GM19035 (cell line): ENCODE data around the gene COL4A2.
"Not testable (repeated sequence)": the region's sequence is repeated elsewhere in the genome, so short reads cannot be mapped to it uniquely, and the experiment has no call there.

ENCODE experiments used
- ATAC-seq: cut with Tn5 transposase; IDR thresholded peaks from one replicate; pipeline ENCODE4 v1.9.1; 2021; ENCODE audit not compliant: unreplicated experiment

Gene COL4A2

DNA sequence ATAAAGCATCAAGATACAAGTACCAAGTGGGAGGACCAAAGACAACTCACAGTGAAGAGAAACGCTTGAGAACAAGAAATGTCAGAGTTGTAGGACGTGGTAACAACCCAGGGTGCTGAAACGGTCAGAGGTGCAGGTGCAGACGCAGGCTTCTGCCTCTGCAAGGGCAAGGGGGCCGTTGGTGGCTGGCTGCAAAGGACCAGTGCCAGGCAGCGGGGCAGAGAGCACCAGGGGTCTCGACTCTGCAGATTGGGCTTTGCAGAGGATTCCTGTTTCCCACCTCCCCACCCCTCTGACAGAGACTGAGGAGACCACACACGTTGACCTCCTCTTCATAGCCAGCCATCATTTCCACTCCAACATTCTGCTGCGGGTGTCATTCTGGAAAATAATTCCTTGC is 216.1 kb downstream of the COL4A2 start:
- ATAC-seq, result no peak

DNA sequence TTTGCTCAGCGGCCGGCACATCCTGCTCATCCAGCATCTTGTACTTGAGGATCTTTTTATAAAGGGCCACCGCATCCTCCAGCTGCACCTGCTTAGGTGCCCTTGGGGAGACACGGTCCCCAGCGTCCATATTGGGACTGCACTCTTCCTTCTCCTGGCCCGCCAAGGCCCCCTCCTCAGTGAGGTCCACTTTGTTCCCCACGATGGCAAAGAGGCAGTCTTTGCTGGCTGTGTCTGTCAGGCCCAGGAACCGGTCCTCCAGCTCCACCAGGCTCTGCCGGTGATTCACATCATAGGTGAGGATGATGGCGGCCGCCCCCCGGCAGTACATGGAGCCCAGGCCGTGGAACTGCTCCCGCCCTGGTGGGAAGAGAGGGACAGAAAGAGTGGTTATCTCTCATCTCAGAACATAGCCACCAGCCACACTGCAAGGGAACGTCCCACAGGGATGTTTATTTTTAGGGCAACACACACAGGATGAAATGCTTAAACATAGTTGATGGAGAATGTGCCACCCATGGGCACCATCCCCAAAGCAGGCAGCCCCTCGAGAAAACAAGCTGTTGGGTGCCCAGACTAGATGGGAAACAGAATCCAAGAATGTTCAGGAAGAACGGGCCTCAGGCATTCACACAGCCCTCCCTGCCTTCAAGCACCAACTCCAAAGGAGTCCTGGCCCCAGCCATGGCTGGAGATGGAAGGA is 216.9 kb downstream of the COL4A2 start:
- ATAC-seq, result no peak

DNA sequence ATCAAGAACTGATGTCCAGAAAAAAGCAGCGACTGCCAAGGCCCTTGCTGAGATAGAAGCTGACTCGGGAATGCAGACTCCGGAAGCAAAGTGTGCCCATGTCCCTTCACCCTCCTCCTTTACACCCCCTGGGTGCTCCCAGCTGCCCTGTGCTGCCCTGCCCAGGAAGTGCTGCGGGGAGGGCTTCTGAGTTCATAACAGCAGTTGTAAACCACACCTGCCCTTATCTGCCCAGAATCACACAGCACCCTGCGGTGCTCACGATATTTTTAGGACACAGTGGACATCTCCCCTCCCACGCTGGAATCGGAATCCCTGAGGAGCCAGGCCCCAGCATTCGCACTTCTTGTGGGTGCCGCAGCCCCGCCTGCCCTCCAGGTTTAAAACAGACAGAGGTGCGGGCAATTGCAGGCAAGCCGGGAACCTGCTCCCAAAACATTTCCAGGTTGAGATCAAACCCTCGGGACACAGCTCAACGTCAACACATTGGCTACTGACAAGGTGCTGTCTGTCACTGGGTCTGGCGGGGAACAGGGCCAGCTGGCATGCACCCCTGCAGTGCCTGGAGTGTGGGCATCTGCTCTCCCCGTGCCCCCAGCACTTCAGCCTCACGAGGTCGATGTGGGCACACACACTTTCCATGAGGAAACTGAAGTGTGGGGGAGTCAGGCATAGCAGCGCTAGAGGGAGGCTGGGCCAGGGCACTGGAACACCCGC is 217.6 kb downstream of the COL4A2 start:
- ATAC-seq, result no peak

DNA sequence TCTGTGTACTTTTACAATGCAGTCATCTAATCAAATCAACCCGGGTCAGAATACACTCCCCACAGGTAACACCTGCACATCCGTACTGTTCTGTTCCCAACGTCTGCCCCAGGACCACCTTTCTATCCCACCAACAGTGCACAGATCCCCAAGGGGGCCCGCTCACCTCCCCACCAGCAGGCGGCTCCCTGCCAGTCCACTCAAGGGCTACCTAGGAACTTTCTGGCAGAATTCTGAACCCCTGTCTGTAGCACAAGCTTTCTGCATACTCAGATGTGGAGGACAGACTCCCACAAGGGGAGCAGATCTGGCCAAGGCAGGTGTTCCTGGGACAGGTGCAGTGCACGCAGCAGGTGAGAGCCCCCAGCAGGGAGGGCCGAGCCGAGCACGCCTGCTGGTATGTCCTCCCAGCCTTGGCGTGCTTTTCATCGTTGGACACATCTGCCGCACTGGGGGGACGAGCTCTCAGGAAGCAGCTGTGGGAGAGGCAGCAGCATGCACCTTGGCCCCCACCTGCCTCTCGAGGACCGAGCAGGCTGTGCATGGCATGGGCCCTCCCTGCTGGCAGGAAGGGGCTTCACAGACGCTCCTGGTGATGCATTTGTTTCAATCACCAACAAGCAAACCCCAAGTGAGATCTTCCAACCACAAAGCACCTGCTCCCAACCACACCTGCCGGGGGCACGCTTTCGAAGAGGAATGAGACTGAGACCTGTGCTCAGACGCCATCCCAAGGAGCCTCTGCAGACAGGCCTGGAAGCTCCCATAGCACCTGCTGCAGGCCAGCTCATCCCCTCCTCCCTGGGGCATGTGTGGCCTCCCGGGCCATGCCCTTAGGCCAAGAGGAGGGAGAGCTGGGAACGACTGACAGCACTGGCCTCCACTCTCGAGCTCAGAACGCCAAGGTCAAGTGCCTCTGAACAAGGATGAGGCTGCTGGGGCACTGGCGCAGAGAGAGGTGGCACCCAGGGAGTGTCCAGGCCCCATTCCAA is 218.5 kb downstream of the COL4A2 start:
- peak; percentile 52 for ATAC-seq

DNA sequence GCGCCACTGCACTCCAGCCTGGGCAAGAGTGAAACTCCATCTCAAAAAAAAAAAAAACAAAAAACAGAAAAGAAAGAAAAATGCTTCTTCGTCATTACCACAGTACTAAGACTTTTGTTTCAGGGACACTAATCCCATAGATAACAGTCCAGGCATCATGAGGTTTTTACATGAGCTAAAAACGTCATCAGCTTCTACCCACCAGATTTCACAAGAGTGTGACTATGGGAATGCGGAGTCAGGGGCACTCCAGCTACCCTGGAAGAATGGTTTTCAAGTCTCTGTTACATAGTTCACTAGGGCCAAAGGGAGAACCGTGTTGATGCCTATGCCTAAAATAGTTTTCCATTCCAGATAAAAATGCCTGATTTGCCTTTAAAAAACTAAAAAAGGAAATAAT is 221.3 kb downstream of the COL4A2 start:
- ATAC-seq, result no peak

DNA sequence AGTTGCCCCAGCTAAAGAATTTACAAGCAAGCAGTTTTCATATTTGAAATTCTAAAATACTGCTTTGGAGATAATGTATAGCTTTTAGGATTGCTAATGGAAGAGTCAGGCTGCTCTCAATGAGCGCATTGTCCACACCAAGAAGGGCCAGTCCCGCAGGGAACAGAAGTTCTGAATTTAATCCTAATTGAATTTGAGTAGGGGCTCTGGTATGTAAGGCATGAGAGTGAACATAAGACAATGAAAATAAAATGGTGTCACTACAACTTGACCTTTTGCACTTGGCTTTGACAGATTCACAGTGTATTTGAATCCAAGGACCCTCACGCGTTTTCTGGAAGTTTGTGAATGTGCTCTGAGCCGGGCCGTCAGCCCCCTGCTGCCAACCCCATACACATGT is 221.8 kb downstream of the COL4A2 start:
- ATAC-seq, result no peak

DNA sequence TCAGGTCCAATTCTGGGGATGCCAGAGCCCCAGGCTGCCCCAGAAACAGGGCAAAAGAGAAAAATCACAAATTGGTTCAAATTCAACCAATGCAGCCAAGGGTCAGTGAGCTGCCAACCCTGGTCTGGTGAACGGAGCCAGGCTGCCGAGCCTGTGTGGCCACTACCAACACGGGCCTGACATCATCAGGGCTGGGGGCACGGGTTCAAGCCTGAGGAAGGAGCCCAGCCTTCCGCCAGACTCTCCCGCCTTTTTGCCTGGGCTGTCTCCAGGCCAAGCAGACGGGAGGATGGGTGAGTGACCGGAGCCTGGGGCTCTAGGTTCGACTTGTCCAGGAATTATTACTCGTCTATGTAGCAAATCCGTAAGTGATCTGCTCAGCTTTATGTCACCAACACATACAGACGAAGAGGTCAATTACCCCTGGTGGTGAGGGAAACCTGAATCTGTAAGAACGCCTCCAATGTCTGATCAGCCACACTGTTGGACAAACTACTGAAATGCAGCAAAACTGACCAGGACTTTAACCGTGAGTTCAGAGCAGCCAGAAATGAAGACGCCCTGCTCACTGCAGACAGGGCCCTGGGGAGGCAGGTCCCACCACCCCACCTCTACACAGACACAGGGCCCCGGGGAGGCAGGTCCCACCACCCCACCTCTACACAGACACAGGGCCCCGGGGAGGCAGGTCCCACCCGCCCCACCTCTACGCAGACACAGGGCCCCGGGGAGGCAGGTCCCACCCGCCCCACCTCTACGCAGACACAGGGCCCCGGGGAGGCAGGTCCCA is 222.6 kb downstream of the COL4A2 start:
- no peak for ATAC-seq

DNA sequence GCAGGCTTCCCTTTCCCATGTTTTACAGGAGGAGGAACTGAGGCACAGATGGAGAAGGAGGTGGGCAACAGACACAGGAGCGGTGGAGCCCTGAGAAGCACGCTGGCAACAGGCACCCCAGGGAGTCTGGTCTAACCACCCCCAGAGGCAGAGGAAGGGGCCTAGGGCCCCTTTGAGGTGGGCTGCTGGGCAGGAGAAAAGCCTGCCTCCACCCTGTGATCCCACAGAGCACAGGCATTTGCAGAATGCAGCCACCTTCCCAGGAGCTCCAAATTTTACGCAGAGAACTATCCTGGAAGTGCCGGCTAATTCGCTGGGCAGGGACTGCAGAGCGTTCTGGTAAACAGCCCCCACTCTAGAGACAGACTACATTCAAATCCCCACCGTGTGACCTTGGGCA is 224.0 kb downstream of the COL4A2 start:
- ATAC-seq, result no peak

DNA sequence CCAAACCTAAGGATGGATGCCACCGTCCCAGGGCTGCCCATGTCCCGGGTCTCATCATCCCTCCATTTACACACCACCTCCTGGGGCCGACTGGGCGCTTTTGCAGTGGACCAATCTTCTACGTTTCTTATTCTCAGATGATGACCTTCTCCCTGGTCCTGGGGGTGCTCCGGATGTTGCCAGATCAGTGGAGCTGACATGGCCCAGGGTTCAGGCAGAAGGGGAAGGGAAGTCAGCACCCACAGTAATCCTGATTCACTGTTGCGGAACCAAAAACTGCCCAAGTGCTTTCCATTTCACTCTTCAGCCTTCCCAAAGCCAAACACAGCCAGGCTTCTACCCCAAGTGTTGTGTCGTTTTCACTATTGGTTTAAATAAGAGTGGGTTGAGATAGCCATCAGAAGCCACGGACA is 224.6 kb downstream of the COL4A2 start:
- no peak for ATAC-seq

DNA sequence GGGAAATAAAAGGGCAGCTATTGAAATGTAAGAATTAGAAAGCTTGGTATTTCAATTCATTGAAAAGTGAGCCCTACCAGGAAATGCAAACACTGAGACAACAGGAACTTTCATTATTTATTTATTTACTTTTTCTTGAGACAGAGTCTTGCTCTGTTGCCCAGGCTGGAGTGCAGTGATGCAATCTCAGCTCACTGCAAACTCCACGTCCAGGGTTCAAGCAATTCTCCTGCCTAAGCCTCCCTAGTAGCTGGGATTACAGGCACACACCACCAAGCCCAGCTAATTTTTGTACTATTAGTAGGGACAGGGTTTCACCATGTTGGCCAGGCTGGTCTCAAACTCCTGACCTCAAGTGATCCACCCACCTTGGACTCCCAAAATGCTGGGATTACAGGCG is 225.2 kb downstream of the COL4A2 start:
- ATAC-seq, result not testable (repeated sequence)

DNA sequence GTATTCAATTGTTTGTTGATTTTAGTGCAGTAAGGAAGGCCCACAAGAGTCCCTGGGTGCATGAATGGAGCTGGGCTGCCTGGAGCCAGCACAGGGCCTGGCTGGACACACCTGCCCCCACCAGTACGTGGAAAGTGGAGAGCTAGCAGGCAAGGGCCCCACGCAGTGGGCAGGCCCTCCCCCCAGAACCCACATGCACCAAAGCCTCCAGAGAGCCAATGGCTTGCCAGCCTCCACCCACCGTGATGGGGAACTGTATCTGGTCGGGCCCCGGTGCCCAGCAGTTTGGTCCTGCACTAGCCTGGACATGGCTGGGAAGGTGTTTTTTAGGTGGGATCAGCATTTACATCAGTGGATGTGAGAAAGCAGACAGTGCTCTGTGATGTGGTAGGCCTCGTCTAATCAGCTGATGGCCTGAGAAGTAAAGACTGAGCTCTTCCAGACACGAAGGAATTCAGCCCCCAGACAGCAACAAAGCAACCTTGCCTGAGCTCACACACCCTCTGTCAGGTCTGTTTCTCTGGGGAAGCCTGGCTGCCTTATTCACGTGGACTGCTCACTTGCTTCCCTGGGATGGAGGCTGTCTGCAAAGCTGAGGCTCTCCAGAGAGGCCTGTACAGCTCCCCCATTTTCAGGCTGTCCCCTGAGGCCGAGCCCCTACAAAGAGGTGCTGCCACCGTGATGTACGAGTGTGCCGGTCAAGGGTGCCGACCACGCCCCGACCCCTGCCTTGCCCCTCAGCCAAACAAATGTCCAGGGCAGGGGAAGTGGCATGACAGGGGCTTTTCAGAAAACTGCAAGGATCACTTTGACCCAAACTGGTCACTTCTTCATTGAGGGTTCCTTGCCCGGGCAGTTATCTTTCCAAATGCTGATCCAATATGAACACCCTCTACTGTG is 226.9 kb downstream of the COL4A2 start:
- ATAC-seq, result no peak

DNA sequence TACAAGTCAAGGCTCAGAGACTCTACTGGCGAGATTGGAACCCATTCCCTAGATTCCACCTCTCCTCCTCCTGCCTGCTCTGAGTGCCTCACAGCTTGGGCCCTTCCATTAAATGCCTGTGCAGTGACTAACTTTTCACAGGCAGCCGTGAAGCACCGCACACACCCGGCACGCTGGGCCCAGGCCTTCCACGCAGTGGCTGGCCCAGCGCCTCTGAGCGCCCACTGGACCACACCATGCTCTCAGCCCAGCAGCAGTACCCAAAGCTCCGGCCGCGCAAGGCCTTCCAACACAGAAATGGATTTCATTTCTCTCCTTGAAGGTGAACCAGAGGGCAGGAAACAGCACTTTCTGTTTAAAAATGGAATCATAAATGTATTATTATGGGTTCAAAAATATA is 228.4 kb downstream of the COL4A2 start:
- no peak for ATAC-seq

DNA sequence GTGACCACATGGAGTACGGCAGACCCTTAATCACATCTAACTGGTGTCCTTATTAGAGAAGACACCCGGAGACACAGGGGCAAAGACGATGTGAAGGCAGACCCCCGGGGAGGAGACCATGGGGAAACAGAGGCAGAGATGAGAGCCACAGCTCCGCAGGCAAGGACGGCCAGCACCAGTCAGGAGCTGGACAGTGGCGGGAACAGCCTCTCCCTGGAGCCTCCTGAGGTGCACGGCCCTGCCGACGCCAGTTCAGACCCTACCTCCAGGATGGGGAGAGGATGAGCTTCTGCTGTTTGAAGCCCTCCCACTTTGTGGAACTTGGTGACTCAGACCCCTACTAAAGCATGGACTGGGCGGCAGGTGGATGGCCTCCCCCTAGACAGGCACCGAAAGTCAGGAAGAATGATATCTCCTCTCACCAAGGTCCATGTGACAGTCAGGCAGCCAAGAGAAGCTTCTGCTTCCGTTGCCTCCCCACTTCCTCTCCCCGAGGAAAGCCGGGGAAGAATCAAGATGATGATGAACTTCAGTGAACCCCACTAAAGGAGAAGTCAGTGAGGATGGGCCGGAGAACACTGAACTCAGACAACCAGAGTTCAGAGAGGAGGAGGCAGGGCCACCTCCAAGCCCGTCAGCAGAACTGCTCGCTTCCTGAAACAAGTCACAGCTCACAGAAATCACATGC is 229.1 kb downstream of the COL4A2 start:
- no peak for ATAC-seq

DNA sequence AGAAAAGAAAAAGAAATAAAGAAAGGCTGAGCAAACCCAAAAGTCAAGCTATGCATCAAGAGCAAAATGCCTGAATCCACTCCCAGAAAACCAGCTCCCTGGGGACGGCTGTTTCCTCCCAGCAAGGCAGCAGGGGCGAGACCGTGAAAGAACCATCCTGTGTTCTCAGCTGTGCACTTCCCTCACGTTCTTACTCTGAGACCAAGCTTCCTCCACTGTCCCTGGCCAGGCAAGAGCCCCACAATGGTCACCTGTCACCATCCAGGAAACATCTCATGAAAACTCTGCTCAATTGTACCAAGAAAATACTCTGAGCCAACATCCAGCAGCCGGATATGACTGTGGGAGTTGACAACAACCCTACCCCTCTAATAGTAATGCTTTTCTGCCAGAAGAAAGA is 231.5 kb downstream of the COL4A2 start:
- no peak for ATAC-seq

DNA sequence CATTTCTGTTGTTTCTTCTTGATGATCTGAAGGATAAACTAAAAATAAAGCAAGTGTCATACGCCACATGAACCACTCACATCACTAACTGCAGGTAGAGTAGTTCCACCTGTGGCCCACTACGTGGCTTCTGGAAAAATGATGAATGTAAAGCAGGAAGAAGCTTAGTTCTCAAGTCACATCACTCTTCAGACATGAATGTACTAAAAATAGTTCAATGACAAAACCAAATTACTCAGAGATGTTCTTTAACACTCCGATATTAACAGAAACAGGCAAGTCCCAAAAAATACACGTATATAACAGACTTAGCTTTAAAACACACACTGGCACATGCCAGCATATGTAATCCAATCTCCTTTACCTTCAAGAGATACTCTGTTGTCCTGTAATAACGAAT is 232.8 kb downstream of the COL4A2 start:
- no peak for ATAC-seq

DNA sequence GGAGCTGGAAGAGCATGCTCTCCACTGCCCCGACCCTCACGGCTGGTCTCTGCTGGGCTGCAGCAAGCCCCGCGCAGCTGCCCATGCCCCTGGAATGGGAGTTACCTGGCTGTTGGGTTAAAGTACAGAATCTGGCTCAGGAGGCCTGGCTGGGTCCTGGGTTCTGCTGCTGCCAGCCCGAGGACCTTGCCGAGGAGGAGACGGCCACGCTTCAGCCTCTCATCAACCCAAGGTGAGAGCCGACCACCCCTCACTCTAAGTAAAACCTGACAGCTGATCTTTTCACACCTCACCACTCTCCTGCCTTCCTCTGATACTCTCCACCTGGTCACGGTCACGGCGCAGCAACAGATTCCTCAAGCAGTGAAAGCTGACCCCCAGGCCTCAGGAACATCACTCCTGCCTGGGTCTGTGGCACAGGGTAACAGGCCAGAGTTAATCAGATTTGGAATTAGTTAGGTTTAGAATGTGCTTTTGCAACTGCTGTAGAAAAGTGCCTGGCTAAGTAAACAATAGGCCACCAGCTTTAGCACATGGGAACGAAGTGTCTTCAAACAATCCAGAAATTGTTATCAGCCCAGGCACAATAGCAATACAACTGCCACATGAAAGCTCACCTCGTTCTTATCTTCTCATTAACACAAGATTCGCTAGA is 233.9 kb downstream of the COL4A2 start:
- no peak for ATAC-seq

DNA sequence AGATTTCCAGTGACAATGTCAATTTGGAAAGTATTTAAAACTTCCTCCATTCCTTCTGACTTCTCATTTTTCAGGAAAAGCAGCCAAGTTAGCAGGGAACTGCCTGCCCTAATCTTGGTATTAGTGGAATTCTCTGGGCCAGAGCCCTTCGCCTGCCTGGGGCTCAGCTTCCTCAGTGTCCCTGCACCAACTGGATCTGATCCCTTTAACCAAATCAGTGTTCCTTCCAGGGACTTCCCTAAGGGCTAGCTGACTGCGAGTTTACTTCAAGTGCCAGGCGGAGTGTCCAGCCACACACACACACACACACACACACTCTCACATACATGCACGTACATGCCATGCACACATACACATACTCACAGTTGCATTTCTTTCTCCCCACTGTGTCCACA is 234.4 kb downstream of the COL4A2 start:
- ATAC-seq, result no peak

DNA sequence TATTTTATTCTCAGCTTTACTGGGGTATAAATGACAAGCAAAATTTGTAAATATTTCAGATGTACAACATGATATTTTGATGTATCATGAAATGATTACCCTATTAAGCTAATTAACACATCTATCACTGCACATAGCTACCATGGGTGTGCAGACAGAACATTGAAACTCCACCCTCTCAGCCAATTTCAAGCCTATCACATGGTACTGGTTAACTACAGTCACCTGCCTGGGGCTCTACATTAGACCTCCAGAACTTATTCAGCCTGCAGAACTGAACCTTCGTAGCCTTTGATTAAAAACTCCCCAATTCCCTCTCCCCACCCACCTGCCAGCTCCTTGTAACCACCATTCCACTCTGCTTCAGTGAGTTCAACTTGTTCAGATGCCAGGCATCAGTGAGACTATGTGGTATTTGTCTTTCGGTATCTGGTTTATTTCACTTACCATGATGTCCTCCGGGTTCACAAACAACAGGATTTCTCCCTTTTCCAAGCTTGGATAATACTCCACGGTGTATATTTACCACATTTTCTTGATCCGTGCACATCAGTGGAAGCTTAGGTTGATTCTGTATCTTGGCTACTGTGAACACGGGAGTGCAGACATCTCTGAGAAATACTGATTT is 235.2 kb downstream of the COL4A2 start:
- ATAC-seq, result no peak
